PC-3 (cell line): ENCODE data around the gene RPS16.

Source experiments
- EZH2 ChIP-seq: fragments of 300-600 bp; sonication (generic); IDR thresholded peaks from one replicate; pipeline ENCODE4 v1.6.1; 2017; ENCODE audit warnings: antibody characterized with exemption, mild to moderate bottlenecking, low read length; ENCODE audit not compliant: unreplicated experiment
- TF ChIP-seq, protein P1 (sequence below): fragments of 300-600 bp; sonication (generic); conservative IDR thresholded peaks from 2 replicates; pipeline ENCODE4 v1.5.1; 2017; ENCODE audit warnings: antibody characterized with exemption, low read depth, mild to moderate bottlenecking, low read length

DNA sequence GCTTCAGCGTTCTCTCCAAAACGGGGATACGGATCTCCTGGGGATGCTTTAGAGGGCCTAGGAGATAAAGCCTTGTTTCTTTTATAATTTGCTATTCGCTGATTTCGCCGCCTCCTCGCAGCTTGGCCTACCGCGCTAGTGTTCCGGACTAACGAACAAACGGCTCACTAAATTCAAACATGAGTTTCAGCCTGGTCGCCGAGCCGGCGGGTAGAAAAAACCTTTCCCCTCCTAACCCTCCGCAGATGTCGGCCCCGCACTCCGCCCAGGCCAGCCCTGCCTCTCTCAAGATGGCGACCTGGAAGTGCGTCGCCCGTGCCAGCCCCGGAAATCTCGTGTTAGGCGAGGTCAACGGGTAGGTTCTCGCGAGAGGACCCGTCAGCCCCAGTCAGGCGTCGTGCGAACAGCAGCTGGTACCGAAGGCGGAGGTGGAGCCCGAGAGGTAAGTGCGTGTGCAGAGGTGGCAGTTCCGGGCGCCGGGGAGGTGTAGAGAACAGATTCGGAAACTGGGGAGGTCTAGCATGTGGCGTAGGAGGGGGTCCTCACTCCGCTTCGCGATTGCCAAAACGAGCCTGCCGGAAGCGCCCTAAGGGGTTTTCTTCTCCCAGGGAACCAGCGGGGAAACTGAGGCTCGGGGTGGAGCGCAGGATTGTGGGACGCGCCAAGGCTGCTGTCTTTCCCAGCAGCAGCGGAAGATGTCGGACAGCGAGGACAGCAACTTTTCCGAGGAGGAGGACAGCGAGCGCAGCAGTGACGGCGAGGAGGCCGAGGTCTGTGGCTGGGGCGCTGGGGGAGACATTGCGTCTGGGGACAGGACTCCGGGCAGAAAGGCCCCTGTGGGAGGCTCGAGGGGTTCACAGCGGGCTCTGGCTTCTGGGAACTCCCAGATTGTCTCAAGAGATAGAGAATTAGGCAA is 9.7 kb upstream of the RPS16 start, which contains the start of gene SUPT5H:
- TF ChIP-seq, protein P1, sequence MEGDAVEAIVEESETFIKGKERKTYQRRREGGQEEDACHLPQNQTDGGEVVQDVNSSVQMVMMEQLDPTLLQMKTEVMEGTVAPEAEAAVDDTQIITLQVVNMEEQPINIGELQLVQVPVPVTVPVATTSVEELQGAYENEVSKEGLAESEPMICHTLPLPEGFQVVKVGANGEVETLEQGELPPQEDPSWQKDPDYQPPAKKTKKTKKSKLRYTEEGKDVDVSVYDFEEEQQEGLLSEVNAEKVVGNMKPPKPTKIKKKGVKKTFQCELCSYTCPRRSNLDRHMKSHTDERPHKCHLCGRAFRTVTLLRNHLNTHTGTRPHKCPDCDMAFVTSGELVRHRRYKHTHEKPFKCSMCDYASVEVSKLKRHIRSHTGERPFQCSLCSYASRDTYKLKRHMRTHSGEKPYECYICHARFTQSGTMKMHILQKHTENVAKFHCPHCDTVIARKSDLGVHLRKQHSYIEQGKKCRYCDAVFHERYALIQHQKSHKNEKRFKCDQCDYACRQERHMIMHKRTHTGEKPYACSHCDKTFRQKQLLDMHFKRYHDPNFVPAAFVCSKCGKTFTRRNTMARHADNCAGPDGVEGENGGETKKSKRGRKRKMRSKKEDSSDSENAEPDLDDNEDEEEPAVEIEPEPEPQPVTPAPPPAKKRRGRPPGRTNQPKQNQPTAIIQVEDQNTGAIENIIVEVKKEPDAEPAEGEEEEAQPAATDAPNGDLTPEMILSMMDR, result no peak
- TF ChIP-seq EZH2, result no peak
